Coronary artery (tissue), 2 donors: ENCODE measurements around the gene LGR5.

Experiments used
- DNase-seq: peaks from one replicate; pipeline ENCODE4 v3.0.0-alpha.2; 2017; ENCODE audit warnings: low spot score
- H3K27ac ChIP-seq, 2 donors: fragments of 200-600 bp; sonication (generic); one replicate each; pipeline ENCODE4 v1.5.1; 2016 to 2019
- H3K4me3 ChIP-seq: fragments of 200-600 bp; sonication (generic); 2 replicates; pipeline ENCODE4 v1.5.1; 2016; ENCODE audit warnings: mild to moderate bottlenecking, moderate library complexity
- TF ChIP-seq, protein P1 (sequence below): fragments of 200-600 bp; sonication (generic); IDR thresholded peaks from one replicate; pipeline ENCODE4 v1.5.1; 2019; ENCODE audit warnings: antibody characterized with exemption

The LGR5 gene

DNA sequence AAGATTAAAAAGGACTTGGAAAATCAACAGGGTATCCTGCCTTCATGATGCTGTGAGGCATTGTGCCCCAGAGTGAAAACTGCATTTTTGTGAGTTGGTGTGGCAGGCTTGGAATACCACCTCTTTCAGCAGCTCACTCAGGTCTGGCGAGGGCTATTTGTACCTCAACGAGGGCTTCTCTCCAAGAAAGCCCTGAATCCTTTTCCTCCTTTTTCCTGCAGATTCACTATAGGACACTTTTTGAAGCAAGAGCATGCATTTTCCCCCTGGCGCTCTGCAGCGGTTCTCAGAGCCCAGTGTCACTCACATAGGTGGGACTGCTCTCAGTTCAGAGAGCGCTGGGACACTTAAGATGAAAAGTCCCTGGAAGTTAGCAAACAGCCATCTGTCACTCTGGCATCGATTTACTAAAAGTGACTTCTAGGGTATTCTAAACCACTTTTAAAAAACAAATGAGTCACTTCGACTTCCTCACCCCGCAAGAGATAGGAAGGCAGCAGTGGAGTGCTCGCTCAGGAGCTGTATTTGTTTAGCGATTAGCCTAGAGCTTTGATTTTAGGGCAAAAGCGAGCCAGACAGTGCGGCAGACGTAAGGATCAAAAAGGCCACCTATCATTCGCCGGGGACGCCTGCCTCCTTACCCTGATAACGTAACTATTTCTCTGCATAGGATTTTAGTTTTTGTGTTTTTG, 782 bp upstream of the LGR5 start:
- H3K27ac ChIP-seq = no peak overlapping the region
- TF ChIP-seq, protein P1, sequence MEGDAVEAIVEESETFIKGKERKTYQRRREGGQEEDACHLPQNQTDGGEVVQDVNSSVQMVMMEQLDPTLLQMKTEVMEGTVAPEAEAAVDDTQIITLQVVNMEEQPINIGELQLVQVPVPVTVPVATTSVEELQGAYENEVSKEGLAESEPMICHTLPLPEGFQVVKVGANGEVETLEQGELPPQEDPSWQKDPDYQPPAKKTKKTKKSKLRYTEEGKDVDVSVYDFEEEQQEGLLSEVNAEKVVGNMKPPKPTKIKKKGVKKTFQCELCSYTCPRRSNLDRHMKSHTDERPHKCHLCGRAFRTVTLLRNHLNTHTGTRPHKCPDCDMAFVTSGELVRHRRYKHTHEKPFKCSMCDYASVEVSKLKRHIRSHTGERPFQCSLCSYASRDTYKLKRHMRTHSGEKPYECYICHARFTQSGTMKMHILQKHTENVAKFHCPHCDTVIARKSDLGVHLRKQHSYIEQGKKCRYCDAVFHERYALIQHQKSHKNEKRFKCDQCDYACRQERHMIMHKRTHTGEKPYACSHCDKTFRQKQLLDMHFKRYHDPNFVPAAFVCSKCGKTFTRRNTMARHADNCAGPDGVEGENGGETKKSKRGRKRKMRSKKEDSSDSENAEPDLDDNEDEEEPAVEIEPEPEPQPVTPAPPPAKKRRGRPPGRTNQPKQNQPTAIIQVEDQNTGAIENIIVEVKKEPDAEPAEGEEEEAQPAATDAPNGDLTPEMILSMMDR = no peak
- DNase-seq = no peak
- peak overlapping the region; percentile 76 for H3K4me3 ChIP-seq

DNA sequence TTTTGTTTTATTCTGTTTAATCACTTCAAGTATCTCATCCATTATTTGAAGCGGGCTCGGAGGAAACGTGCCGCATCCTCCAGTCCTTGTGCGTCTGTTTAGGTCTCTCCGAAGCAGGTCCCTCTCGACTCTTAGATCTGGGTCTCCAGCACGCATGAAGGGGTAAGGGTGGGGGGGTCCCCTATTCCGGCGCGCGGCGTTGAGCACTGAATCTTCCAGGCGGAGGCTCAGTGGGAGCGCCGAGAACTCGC, 311 bp upstream of the LGR5 start:
- DNase-seq = no peak
- TF ChIP-seq, protein P1 = no peak

DNA sequence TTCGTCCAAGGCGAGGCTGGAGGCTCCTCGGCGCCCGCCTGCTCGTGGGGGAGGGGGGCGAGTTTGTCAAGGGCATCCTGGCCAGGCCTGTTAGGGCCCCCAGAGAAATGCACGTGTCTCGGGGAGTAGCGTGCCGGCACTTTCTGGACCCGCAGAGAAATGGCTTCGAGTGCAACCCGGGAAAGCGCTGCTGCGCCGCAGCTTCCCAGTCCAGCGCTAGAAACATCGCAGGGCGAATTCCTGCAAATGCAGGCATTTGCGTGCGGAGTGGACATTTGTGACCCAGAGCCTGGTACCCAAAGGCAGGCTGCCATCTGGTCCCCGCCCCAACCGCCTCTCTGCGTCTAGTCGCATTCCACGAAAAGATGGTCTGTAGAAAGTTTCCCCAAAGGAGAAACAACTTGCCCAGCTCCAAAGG, 756 bp downstream of the LGR5 start:
- H3K27ac ChIP-seq = no peak overlapping the region
- TF ChIP-seq, protein P1 = no peak
- DNase-seq = no peak
- peak overlapping the region; percentile 76 for H3K4me3 ChIP-seq

More for the DNA sequence above, 311 bp upstream of the LGR5 start:
- Histone ChIP-seq H3K4me3 (peak overlapping the region; percentile 76), H3K27ac (peak overlapping the region in 1 of 2 donors; percentile 10)

DNA sequence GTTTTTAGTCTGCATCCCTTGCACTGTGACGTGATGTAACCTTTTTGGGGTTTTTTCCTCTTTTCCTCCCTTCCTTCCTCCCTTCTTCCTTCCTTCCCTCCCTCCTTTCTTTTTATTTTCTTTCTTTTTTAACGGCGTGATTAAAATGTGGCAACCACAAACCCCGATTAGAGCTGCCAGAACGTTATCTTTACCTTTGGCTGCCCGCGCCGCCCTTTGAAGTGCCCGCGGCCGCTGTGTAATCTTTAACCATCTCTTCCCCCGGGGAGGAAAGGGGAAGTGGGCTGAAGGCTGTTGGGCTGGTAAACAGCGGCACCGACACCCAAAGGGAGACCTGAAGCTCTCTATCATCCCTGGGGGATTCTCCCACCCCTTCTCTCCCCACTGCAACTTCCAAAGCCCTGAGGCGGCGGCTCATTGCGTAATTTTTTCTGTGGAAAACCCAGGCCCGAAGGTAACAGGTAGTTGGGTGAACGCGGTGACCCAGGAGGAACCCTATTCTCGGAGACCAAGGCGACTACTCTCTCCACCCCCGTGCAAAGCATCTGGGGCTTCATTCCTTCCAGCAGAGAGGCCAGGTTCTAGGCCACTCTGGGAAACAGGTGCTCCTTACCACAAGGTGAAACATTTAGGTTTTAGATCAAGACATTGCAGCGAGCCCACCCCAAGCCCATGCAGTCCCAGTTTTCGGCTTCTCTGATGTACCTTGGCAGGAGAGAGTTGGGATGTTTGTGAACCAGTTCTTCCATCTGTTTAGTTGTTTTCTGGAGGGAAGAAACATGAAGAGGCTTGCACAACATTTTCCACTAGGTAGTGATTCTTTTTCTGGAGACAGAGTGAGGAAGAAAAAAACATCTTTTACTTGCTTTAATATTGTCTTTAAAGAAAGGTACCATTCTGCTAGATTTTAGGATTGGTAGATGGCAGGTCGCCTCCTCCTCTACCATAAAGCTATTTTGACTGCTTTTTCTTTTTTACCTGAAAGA, 1.5 kb downstream of the LGR5 start:
- TF ChIP-seq, protein P1 = no peak
- H3K27ac ChIP-seq = no peak overlapping the region
- H3K4me3 ChIP-seq = peak overlapping the region; percentile 76
- no peak for DNase-seq

DNA sequence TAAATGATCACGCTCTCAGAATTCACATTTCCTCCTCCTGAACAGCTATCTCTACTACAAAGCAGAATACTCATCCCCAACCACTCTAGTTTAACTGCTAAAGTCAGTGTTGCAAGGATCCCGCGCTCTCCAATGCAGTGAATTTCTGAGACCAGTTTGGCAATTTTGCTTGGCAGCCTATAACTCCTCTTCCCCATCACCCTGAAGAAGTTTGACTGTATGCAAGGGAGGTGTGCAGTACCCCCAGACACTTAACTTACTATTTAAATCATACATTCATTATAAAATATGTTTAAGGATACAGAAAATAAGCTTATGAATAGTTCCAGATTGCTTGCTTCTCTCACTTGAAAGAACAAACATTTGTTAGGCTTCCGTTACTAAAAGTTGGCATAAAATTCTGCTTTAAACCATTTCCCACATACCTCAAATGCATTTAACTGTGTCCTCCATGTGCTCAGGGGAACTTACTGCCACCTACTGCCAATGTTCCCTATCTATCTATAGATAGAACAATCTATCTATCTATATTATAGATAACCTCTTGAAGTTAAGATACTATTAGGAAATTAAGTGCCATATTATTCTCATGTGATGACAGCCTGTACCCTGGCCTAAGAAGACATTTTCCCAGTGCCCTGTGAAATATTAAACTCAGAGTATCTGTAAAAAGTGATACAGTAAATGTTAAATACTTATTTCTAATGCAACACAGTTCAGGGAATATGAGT, 2.4 kb downstream of the LGR5 start:
- Histone ChIP-seq H3K4me3 (no peak overlapping the region), H3K27ac (no peak overlapping the region)
- TF ChIP-seq, protein P1 = no peak
- DNase-seq = no peak

GRCh38 chr12:71442567-71442931, 3.0 kb downstream of the LGR5 start:
- H3K27ac ChIP-seq = no peak overlapping the region
- H3K4me3 ChIP-seq = no peak overlapping the region
- no peak for DNase-seq
- TF ChIP-seq, protein P1 = no peak
